ENCODE results near the gene PAGR1. TPM values are rescaled to one million over a fixed set of nuclear protein-coding genes. Genes with fewer than 3 reads are reported as not detected.
"Not testable (repeated sequence)": the region's sequence is repeated elsewhere in the genome, so short reads cannot be mapped to it uniquely, and the experiment has no call there.

Gene PAGR1
- polyA plus RNA-seq: 10 to 100 TPM; 36.9 to 46.0 (median 43.1) TPM
- long read RNA-seq, donor 1: 0 reads
- long read RNA-seq, donor 2, partial matches to known transcripts: 0 of 4 reads
- long read RNA-seq, donor 2, other reads (novel, unspliced or antisense): 0 of 4 reads
- long read RNA-seq, donor 3, transcript PAGR1-201 (3 exons, 1,702 nt): major isoform, 28 of 28 reads
- long read RNA-seq, donor 3, partial matches to known transcripts: 0 of 28 reads
- long read RNA-seq, donor 3, other reads (novel, unspliced or antisense): 0 of 28 reads
- long read RNA-seq, donor 4, partial matches to known transcripts: 0 of 1 reads
- long read RNA-seq, donor 4, other reads (novel, unspliced or antisense): 0 of 1 reads
- long read RNA-seq, donor 5, transcript PAGR1-201 (3 exons, 1,702 nt): major isoform, 13 of 13 reads
- long read RNA-seq, donor 5, partial matches to known transcripts: 0 of 13 reads
- long read RNA-seq, donor 5, other reads (novel, unspliced or antisense): 0 of 13 reads
- long read RNA-seq, donor 6, transcript PAGR1-201 (3 exons, 1,702 nt): major isoform, 15 of 15 reads
- long read RNA-seq, donor 6, partial matches to known transcripts: 0 of 15 reads
- long read RNA-seq, donor 6, other reads (novel, unspliced or antisense): 0 of 15 reads
- long read RNA-seq, donor 7, transcript PAGR1-201 (3 exons, 1,702 nt): major isoform, 41 of 41 reads
- long read RNA-seq, donor 7, partial matches to known transcripts: 0 of 41 reads
- long read RNA-seq, donor 7, other reads (novel, unspliced or antisense): 0 of 41 reads
- long read RNA-seq, donor 8, partial matches to known transcripts: 0 of 2 reads
- long read RNA-seq, donor 8, other reads (novel, unspliced or antisense): 0 of 2 reads
- long read RNA-seq, donor 9, transcript PAGR1-201 (3 exons, 1,702 nt): major isoform, 8 of 8 reads
- long read RNA-seq, donor 9, partial matches to known transcripts: 0 of 8 reads
- long read RNA-seq, donor 9, other reads (novel, unspliced or antisense): 0 of 8 reads
- long read RNA-seq, donor 10, transcript PAGR1-201 (3 exons, 1,702 nt): major isoform, 24 of 24 reads
- long read RNA-seq, donor 10, partial matches to known transcripts: 0 of 24 reads
- long read RNA-seq, donor 10, other reads (novel, unspliced or antisense): 0 of 24 reads

- Histone ChIP-seq H3K36me3 (ENCODE audit: control insufficient read depth in 3 of 3, insufficient read depth in 2 of 3, low read depth in 1 of 3, low read length in 3 of 3) (peaks cover 0 to 28% (median 2%) of the 10 kb centered on the region in 3 donors), H3K4me3 (ENCODE audit: low read depth in 1 of 3, low read length in 3 of 3) (peak within 1 kb of the TSS; percentile 58 to 93 (median 62)), H3K27me3 (ENCODE audit: control insufficient read depth in 3 of 3, insufficient read depth in 3 of 3, low read length in 3 of 3) (peaks cover 0 to 21% (median 0%) of the 10 kb centered on the region in 3 donors), H3K9me3 (ENCODE audit: control insufficient read depth in 2 of 2, insufficient read depth in 1 of 2, low read depth in 1 of 2, low read length in 1 of 2) (no peaks in the 10 kb centered on the region), H3K4me1 (ENCODE audit: control insufficient read depth in 3 of 3, insufficient read depth in 2 of 3, low read depth in 1 of 3, low read length in 2 of 3) (peaks cover 2 to 51% (median 7%) of the 10 kb centered on the region in 3 donors), H3K27ac (ENCODE audit: low read depth in 1 of 3, low read length in 2 of 3) (peak within 1 kb of the TSS; percentile 80 to 97 (median 96))
- DNase-seq (peak; percentile 98 to 100), FAIRE-seq (no peak)
- 0 to 1% (median 1%) methylated on average over 66 to 70 of the region's 70 CpGs for WGBS, 3 donors
Observed at GRCh38 chr16:29815793-29816693, at the start of gene PAGR1. PAGR1 (plus strand) TSS chr16:29816152; CDS start chr16:29816526, 374 bp downstream.

- Histone ChIP-seq H3K27me3 (ENCODE audit: control insufficient read depth in 3 of 3, insufficient read depth in 3 of 3, low read length in 3 of 3) (no peaks in the 10 kb centered on the region), H3K4me1 (ENCODE audit: control insufficient read depth in 3 of 3, insufficient read depth in 2 of 3, low read depth in 1 of 3, low read length in 2 of 3) (peaks cover 0 to 20% (median 0%) of the 10 kb centered on the region in 3 donors), H3K9me3 (ENCODE audit: control insufficient read depth in 2 of 2, insufficient read depth in 1 of 2, low read depth in 1 of 2, low read length in 1 of 2) (no peaks in the 10 kb centered on the region), H3K4me3 (ENCODE audit: low read depth in 1 of 3, low read length in 3 of 3) (no peak overlapping the region), H3K36me3 (ENCODE audit: control insufficient read depth in 3 of 3, insufficient read depth in 2 of 3, low read depth in 1 of 3, low read length in 3 of 3) (peaks cover 0 to 3% (median 0%) of the 10 kb centered on the region in 3 donors), H3K27ac (ENCODE audit: low read depth in 1 of 3, low read length in 2 of 3) (no peak overlapping the region)
- DNase-seq (no peak), FAIRE-seq (no peak)
- WGBS, 3 donors: 90 to 94% (median 92%) methylated on average over 3 of the region's 3 CpGs
Observed at GRCh38 chr16:29766571-29766970, 49.4 kb upstream of the PAGR1 start.

DNA sequence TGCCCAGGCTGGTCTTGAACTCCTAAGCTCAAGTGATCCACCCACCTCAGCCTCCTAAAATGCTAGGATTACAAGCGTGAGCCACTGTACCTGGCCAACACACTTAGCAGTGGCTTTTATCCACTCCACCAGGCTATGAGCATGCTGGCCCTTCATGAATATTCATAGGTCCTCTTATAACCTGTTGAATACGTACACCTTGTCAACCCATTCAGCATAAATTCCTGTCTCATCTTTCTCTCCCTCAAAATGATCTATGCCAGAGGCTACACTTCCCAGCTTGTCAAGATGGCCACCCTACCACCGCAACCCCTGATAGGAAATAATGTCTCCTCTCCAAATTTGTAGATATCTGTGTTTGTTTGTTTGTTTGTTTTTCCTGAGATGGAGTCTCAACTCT is 48.9 kb upstream of the PAGR1 start:
- Histone ChIP-seq H3K9me3 (ENCODE audit: control insufficient read depth in 2 of 2, insufficient read depth in 1 of 2, low read depth in 1 of 2, low read length in 1 of 2) (no peaks in the 10 kb centered on the region), H3K27ac (ENCODE audit: low read depth in 1 of 3, low read length in 2 of 3) (no peak overlapping the region), H3K27me3 (ENCODE audit: control insufficient read depth in 3 of 3, insufficient read depth in 3 of 3, low read length in 3 of 3) (no peaks in the 10 kb centered on the region), H3K4me3 (ENCODE audit: low read depth in 1 of 3, low read length in 3 of 3) (no peak overlapping the region), H3K36me3 (ENCODE audit: control insufficient read depth in 3 of 3, insufficient read depth in 2 of 3, low read depth in 1 of 3, low read length in 3 of 3) (peaks cover 0 to 3% (median 0%) of the 10 kb centered on the region in 3 donors), H3K4me1 (ENCODE audit: control insufficient read depth in 3 of 3, insufficient read depth in 2 of 3, low read depth in 1 of 3, low read length in 2 of 3) (peaks cover 0 to 15% (median 0%) of the 10 kb centered on the region in 3 donors)
- 90 to 98% (median 91%) methylated on average over 3 of the region's 3 CpGs for WGBS, 3 donors
- FAIRE-seq: no peak
- DNase-seq: no peak

GRCh38 chr16:29769507-29769906 is 46.4 kb upstream of the PAGR1 start:
- WGBS, 3 donors: 85 to 86% (median 85%) methylated on average over 2 of the region's 2 CpGs
- no peak for DNase-seq
- Histone ChIP-seq H3K4me1 (ENCODE audit: control insufficient read depth in 3 of 3, insufficient read depth in 2 of 3, low read depth in 1 of 3, low read length in 2 of 3) (peaks cover 0 to 14% (median 0%) of the 10 kb centered on the region in 3 donors), H3K4me3 (ENCODE audit: low read depth in 1 of 3, low read length in 3 of 3) (no peak overlapping the region), H3K27ac (ENCODE audit: low read depth in 1 of 3, low read length in 2 of 3) (no peak overlapping the region), H3K36me3 (ENCODE audit: control insufficient read depth in 3 of 3, insufficient read depth in 2 of 3, low read depth in 1 of 3, low read length in 3 of 3) (peaks cover 0 to 3% (median 0%) of the 10 kb centered on the region in 3 donors), H3K27me3 (ENCODE audit: control insufficient read depth in 3 of 3, insufficient read depth in 3 of 3, low read length in 3 of 3) (no peaks in the 10 kb centered on the region), H3K9me3 (ENCODE audit: control insufficient read depth in 2 of 2, insufficient read depth in 1 of 2, low read depth in 1 of 2, low read length in 1 of 2) (no peaks in the 10 kb centered on the region)
- FAIRE-seq: no peak

- no peaks in the 10 kb centered on the region for H3K27me3 ChIP-seq (ENCODE audit: control insufficient read depth in 3 of 3, insufficient read depth in 3 of 3, low read length in 3 of 3)
- FAIRE-seq: no peak
- H3K9me3 ChIP-seq (ENCODE audit: control insufficient read depth in 2 of 2, insufficient read depth in 1 of 2, low read depth in 1 of 2, low read length in 1 of 2): no peaks in the 10 kb centered on the region
- H3K4me1 ChIP-seq (ENCODE audit: control insufficient read depth in 3 of 3, insufficient read depth in 2 of 3, low read depth in 1 of 3, low read length in 2 of 3): peaks cover 0 to 6% (median 0%) of the 10 kb centered on the region in 3 donors
- no peak overlapping the region for H3K27ac ChIP-seq (ENCODE audit: low read depth in 1 of 3, low read length in 2 of 3)
- no peak for DNase-seq
- WGBS, 3 donors: 75 to 86% (median 83%) methylated on average over 7 of the region's 7 CpGs
- peaks cover 0 to 3% (median 0%) of the 10 kb centered on the region in 3 donors for H3K36me3 ChIP-seq (ENCODE audit: control insufficient read depth in 3 of 3, insufficient read depth in 2 of 3, low read depth in 1 of 3, low read length in 3 of 3)
- H3K4me3 ChIP-seq (ENCODE audit: low read depth in 1 of 3, low read length in 3 of 3): no peak overlapping the region
Observed at GRCh38 chr16:29770250-29770929, 45.6 kb upstream of the PAGR1 start.

- 90 to 91% (median 91%) methylated on average over 7 of the region's 7 CpGs for WGBS, 3 donors
- H3K27me3 ChIP-seq (ENCODE audit: control insufficient read depth in 3 of 3, insufficient read depth in 3 of 3, low read length in 3 of 3); H3K4me3 ChIP-seq (ENCODE audit: low read depth in 1 of 3, low read length in 3 of 3); H3K36me3 ChIP-seq (ENCODE audit: control insufficient read depth in 3 of 3, insufficient read depth in 2 of 3, low read depth in 1 of 3, low read length in 3 of 3); H3K27ac ChIP-seq (ENCODE audit: low read depth in 1 of 3, low read length in 2 of 3); H3K9me3 ChIP-seq (ENCODE audit: control insufficient read depth in 2 of 2, insufficient read depth in 1 of 2, low read depth in 1 of 2, low read length in 1 of 2); H3K4me1 ChIP-seq (ENCODE audit: control insufficient read depth in 3 of 3, insufficient read depth in 2 of 3, low read depth in 1 of 3, low read length in 2 of 3); FAIRE-seq; DNase-seq: not testable (repeated sequence)
Observed at GRCh38 chr16:29772330-29772729, 43.6 kb upstream of the PAGR1 start.

- no peak overlapping the region for H3K27ac ChIP-seq (ENCODE audit: low read depth in 1 of 3, low read length in 2 of 3)
- no peak for DNase-seq
- no peak overlapping the region for H3K4me3 ChIP-seq (ENCODE audit: low read depth in 1 of 3, low read length in 3 of 3)
- no peaks in the 10 kb centered on the region for H3K9me3 ChIP-seq (ENCODE audit: control insufficient read depth in 2 of 2, insufficient read depth in 1 of 2, low read depth in 1 of 2, low read length in 1 of 2)
- no peaks in the 10 kb centered on the region for H3K27me3 ChIP-seq (ENCODE audit: control insufficient read depth in 3 of 3, insufficient read depth in 3 of 3, low read length in 3 of 3)
- no peak for FAIRE-seq
- WGBS, 3 donors: 89 to 96% (median 92%) methylated on average over 5 of the region's 5 CpGs
- H3K4me1 ChIP-seq (ENCODE audit: control insufficient read depth in 3 of 3, insufficient read depth in 2 of 3, low read depth in 1 of 3, low read length in 2 of 3): no peaks in the 10 kb centered on the region
- peaks cover 0 to 7% (median 0%) of the 10 kb centered on the region in 3 donors for H3K36me3 ChIP-seq (ENCODE audit: control insufficient read depth in 3 of 3, insufficient read depth in 2 of 3, low read depth in 1 of 3, low read length in 3 of 3)
Observed at GRCh38 chr16:29774730-29775129, 41.2 kb upstream of the PAGR1 start.
